H1 (cell line): ENCODE measurements around the gene S100A13. TPM values are rescaled to one million over a fixed set of nuclear protein-coding genes. Genes with fewer than 3 reads are reported as not detected.

Experiments used
- CTCF ChIA-PET: fragments of 300-600 bp; sonication (Branson Sonifier 250); formaldehyde crosslinking; loops from one replicate; lab custom pipeline; 2021; ENCODE audit not compliant: partially characterized antibody; lab: Charles Lee
- POLR2A ChIA-PET: fragments of 300-600 bp; sonication (Branson Sonifier 250); formaldehyde crosslinking; loops from one replicate; lab custom pipeline; 2021; ENCODE audit warnings: inconsistent platforms; ENCODE audit not compliant: partially characterized antibody; lab: Charles Lee
- DNase-seq, 2 experiments: peaks; one replicate each; pipeline versions ENCODE4 v3.0.0 to v3.0.0-alpha.2; 2010 to 2022; ENCODE audit warnings: low spot score in 2 of 2, low read depth in 1 of 2, mixed read lengths in 1 of 2
- FAIRE-seq: peaks from 2 replicates; lab custom pipeline; 2011; peaks lifted over from hg19 to GRCh38; lab: Jason Lieb, UNC
- H2AFZ ChIP-seq: 2 replicates; pipeline ENCODE4 v1.8.1; 2012; ENCODE audit warnings: low read length, inconsistent platforms
- H2AK5ac ChIP-seq: 2 replicates; pipeline ENCODE4 v1.6.1; 2013; ENCODE audit warnings: low read depth, low read length
- H2BK120ac ChIP-seq: replicated peaks from 2 replicates; pipeline ENCODE3; 2013; ENCODE audit warnings: low read depth, low read length, inconsistent platforms
- H2BK12ac ChIP-seq: 2 replicates; pipeline ENCODE4 v1.6.1; 2013; ENCODE audit warnings: low read depth, low read length
- H2BK15ac ChIP-seq: 2 replicates; pipeline ENCODE4 v1.6.1; 2013; ENCODE audit warnings: low read length
- H2BK20ac ChIP-seq: 2 replicates; pipeline ENCODE4 v1.6.1; 2013; ENCODE audit warnings: low read length
- H2BK5ac ChIP-seq: 2 replicates; pipeline ENCODE4 v1.6.1; 2013; ENCODE audit warnings: low read depth, low read length
- H3K14ac ChIP-seq: 2 replicates; pipeline ENCODE4 v1.6.1; 2013; ENCODE audit warnings: inconsistent platforms; ENCODE audit not compliant: insufficient read length
- H3K18ac ChIP-seq: 2 replicates; pipeline ENCODE4 v1.6.1; 2013; ENCODE audit warnings: low read length; ENCODE audit errors: extremely low read depth
- H3K23ac ChIP-seq: 2 replicates; pipeline ENCODE4 v1.6.1; 2013; ENCODE audit warnings: inconsistent platforms; ENCODE audit not compliant: insufficient read length
- H3K23me2 ChIP-seq: 2 replicates; pipeline ENCODE4 v1.6.1; 2013; ENCODE audit warnings: low read depth, low read length
- H3K27ac ChIP-seq: 2 replicates; pipeline ENCODE4 v1.6.1; 2011; ENCODE audit warnings: low read depth, low read length, inconsistent platforms
- H3K27me3 ChIP-seq, 4 experiments: replicated peaks in 1 of 4; 1 replicate in 1 of 4; 2 replicates in 3 of 4; pipeline versions ENCODE4 v1.6.1 to v1.8.1; 2011 to 2013; ENCODE audit warnings: low read length in 3 of 4, mild to moderate bottlenecking in 3 of 4, inconsistent platforms in 2 of 4, mixed read lengths in 2 of 4, moderate library complexity in 1 of 4; ENCODE audit not compliant: control insufficient read depth in 3 of 4, insufficient read depth in 3 of 4; ENCODE audit errors: extremely low read depth in 1 of 4
- H3K36me3 ChIP-seq, 4 experiments: 2 replicates each; pipeline versions ENCODE4 v1.6.1 to v1.8.1; 2011 to 2013; ENCODE audit warnings: mild to moderate bottlenecking in 4 of 4, low read length in 3 of 4, moderate library complexity in 2 of 4, control low read depth in 1 of 4, inconsistent platforms in 1 of 4; ENCODE audit not compliant: insufficient read depth in 4 of 4, control insufficient read depth in 2 of 4
- H3K4ac ChIP-seq: replicated peaks from 2 replicates; pipeline ENCODE3; 2013; ENCODE audit warnings: low read length, low read depth, mixed read lengths, inconsistent platforms; ENCODE audit not compliant: insufficient read length
- H3K4me1 ChIP-seq, 4 experiments: replicated peaks in 1 of 4; 1 replicate in 1 of 4; 2 replicates in 3 of 4; pipeline versions ENCODE4 v1.6.1 to v1.8.1; 2011 to 2013; ENCODE audit warnings: low read length in 3 of 4, inconsistent platforms in 2 of 4, mixed read lengths in 1 of 4; ENCODE audit not compliant: insufficient read depth in 4 of 4, control insufficient read depth in 3 of 4
- H3K4me2 ChIP-seq, 2 experiments: 2 replicates each; pipeline versions ENCODE4 v1.6.1 to v1.8.1; 2011 to 2013; ENCODE audit warnings: low read depth in 2 of 2, low read length in 2 of 2, control low read depth in 1 of 2, inconsistent platforms in 1 of 2, mild to moderate bottlenecking in 1 of 2; ENCODE audit not compliant: insufficient read depth in 1 of 2
- H3K4me3 ChIP-seq, 4 experiments: fragments of 200-600, 300-600 bp in 1 of 4; sonication (generic), shearing (Covaris generic), sonication (Bioruptor Twin) in 1 of 4; 2 replicates each; pipeline versions ENCODE4 v1.5.1 to v1.8.1; 2011 to 2016; ENCODE audit warnings: low read length in 4 of 4, low read depth in 3 of 4, control low read depth in 2 of 4, inconsistent platforms in 2 of 4, mild to moderate bottlenecking in 2 of 4, mixed read lengths in 1 of 4, moderate library complexity in 1 of 4; ENCODE audit not compliant: insufficient read depth in 2 of 4; ENCODE audit errors: extremely low read depth in 1 of 4
- H3K56ac ChIP-seq: replicated peaks from 2 replicates; pipeline ENCODE3; 2013; ENCODE audit warnings: low read depth, mild to moderate bottlenecking, mixed read lengths, low read length, inconsistent platforms; ENCODE audit not compliant: insufficient read length
- H3K79me1 ChIP-seq: 2 replicates; pipeline ENCODE4 v1.6.1; 2013; ENCODE audit warnings: low read depth, low read length, control low read depth
- H3K79me2 ChIP-seq, 2 experiments: 2 replicates each; pipeline versions ENCODE4 v1.6.1 to v1.8.1; 2012 to 2013; ENCODE audit warnings: low read length in 2 of 2, mild to moderate bottlenecking in 2 of 2, inconsistent platforms in 1 of 2; ENCODE audit not compliant: insufficient read depth in 2 of 2, control insufficient read depth in 1 of 2
- H3K9ac ChIP-seq, 4 experiments: replicated peaks in 1 of 4; 1 replicate in 1 of 4; 2 replicates in 3 of 4; pipeline versions ENCODE4 v1.6.1 to v1.8.1; 2011 to 2013; ENCODE audit warnings: low read depth in 3 of 4, low read length in 3 of 4, control low read depth in 2 of 4, mild to moderate bottlenecking in 2 of 4, moderate library complexity in 2 of 4, inconsistent platforms in 1 of 4; ENCODE audit errors: extremely low read depth in 1 of 4
- H3K9me3 ChIP-seq, 2 experiments: 2 replicates each; pipeline versions ENCODE4 v1.6.1 to v1.8.1; 2012 to 2013; ENCODE audit warnings: mild to moderate bottlenecking in 2 of 2, moderate library complexity in 2 of 2, control low read depth in 1 of 2, inconsistent platforms in 1 of 2, low read depth in 1 of 2, low read length in 1 of 2, mixed read lengths in 1 of 2; ENCODE audit not compliant: insufficient read depth in 2 of 2
- H4K20me1 ChIP-seq, 2 experiments: replicated peaks in 1 of 2; 2 replicates each; pipeline versions ENCODE3 to v1.8.1; 2011 to 2013; ENCODE audit warnings: inconsistent platforms in 2 of 2, low read length in 2 of 2, mild to moderate bottlenecking in 1 of 2; ENCODE audit not compliant: insufficient read depth in 2 of 2, control insufficient read depth in 1 of 2
- H4K5ac ChIP-seq: 2 replicates; pipeline ENCODE4 v1.6.1; 2013; ENCODE audit warnings: low read length, low read depth, mixed read lengths, inconsistent platforms; ENCODE audit not compliant: insufficient read length
- H4K8ac ChIP-seq: 2 replicates; pipeline ENCODE4 v1.8.0; 2013; ENCODE audit warnings: mild to moderate bottlenecking, moderate library complexity, low read length, inconsistent platforms; ENCODE audit not compliant: insufficient read depth; ENCODE audit errors: extremely low read depth
- H4K91ac ChIP-seq: replicated peaks from 2 replicates; pipeline ENCODE3; 2013; ENCODE audit warnings: low read length, mixed read lengths, inconsistent platforms; ENCODE audit not compliant: insufficient read length
- BRCA1 ChIP-seq: IDR thresholded peaks from 2 replicates; pipeline ENCODE4 v1.6.1; 2012; ENCODE audit warnings: low read depth, low read length, improper control_type of control experiment
- CTBP2 ChIP-seq: IDR thresholded peaks from 2 replicates; pipeline ENCODE4 v1.7.0; 2011; ENCODE audit warnings: borderline replicate concordance, mild to moderate bottlenecking, moderate library complexity, mixed read lengths, low read length; ENCODE audit not compliant: insufficient read depth, insufficient read length
- WGBS, 2 experiments: shearing (Covaris generic) in 1 of 2; methylation state at CpG; one replicate each; pipeline versions ENCODE4 v1.1.6 to v1.1.7; 2013 to 2015; ENCODE audit warnings: low lambda C conversion rate in 2 of 2, mixed read lengths in 2 of 2, inconsistent platforms in 1 of 2, low coverage in 1 of 2, missing lambda C conversion rate in 1 of 2; ENCODE audit not compliant: insufficient replicate concordance in 2 of 2, insufficient coverage in 1 of 2, insufficient read length in 1 of 2; ENCODE audit errors: extremely low coverage in 1 of 2, missing lambda C conversion rate in 1 of 2; 5-methylcytosine and 5-hydroxymethylcytosine counted together
- polyA plus RNA-seq, 7 experiments: library from polyadenylated mRNA; depleted of rRNA in 3 of 7; stranded (reverse) in 5 of 7; unstranded in 2 of 7; fragments of >200 nt in 5 of 7; fragments of 200-250 nt in 2 of 7; gene quantifications; 1 replicate in 5 of 7; 2 replicates in 1 of 7; 4 replicates in 1 of 7; pipeline versions ENCODE4 v1.2.1 to v1.2.3, GENCODE V29; 2011 to 2013; ENCODE audit warnings: missing spikeins in 2 of 7, mixed read lengths in 2 of 7
- total RNA-seq: library from RNA; stranded (reverse); fragmentation: NEBNext Ultra II Directional; extraction: Animal tissue kit (Norgen Biotek cat#: 25700); gene quantifications from 2 replicates; pipeline ENCODE4 v1.2.1, GENCODE V29; 2021

Gene S100A13
- total and polyA plus RNA-seq, 2 of the 8 experiments (the other 6 are each of a cell fraction or from before 2014, with no cell fraction given) = 63.6 to 127 TPM

GRCh38 chr1:153635872-153636271 is 8.6 kb upstream of the S100A13 start:
- peaks cover 1 to 2% of the 10 kb centered on the region in 2 experiments for H4K20me1 ChIP-seq
- H2BK15ac ChIP-seq = no peak overlapping the region
- H3K56ac ChIP-seq = no peak overlapping the region
- H2BK20ac ChIP-seq = no peak overlapping the region
- WGBS, 2 experiments = 89% methylated on average over 6 of the region's 7 CpGs; no CpG with 5 or more reads in 1 of the 2 experiments
- no peak overlapping the region for H4K8ac ChIP-seq
- no peak overlapping the region for H4K91ac ChIP-seq
- FAIRE-seq (no peak), DNase-seq (no peak)
- peaks cover 0 to 5% (median 4%) of the 10 kb centered on the region in 4 experiments; a peak in 5 of 7 replicates for H3K4me1 ChIP-seq
- no peak overlapping the region for H2BK5ac ChIP-seq
- H3K23me2 ChIP-seq = no peaks in the 10 kb centered on the region; the same call in 1 of the 2 replicates
- no peak overlapping the region for H3K14ac ChIP-seq
- CTCF ChIA-PET = interaction anchor here (0.6 to 2.9 kb wide), 3 partner anchors 13 to 114 kb away, joined by 3 to 13 read pairs (median 7); no protein-coding TSS in a partner anchor
- peaks cover 0 to 43% of the 10 kb centered on the region in 2 experiments; a peak in 3 of 4 replicates for H3K79me2 ChIP-seq
- H2AK5ac ChIP-seq = no peak overlapping the region
- no peak overlapping the region for H2BK12ac ChIP-seq
- H3K9ac ChIP-seq = no peak overlapping the region
- H3K18ac ChIP-seq = no peak overlapping the region
- no peak overlapping the region for H2BK120ac ChIP-seq
- H2AFZ ChIP-seq = no peak overlapping the region
- no peaks in the 10 kb centered on the region for H3K9me3 ChIP-seq
- POLR2A ChIA-PET = interaction anchor here (0.7 to 16.2 kb wide), 9 partner anchors 10 to 487 kb away, joined by 3 to 343 read pairs (median 30); partner anchors contain the start of genes ILF2, S100A14, S100A16 and S100A6
- H3K79me1 ChIP-seq = no peaks in the 10 kb centered on the region
- H3K23ac ChIP-seq = no peak overlapping the region
- H3K4me2 ChIP-seq = peak overlapping the region in 1 of 2 experiments; percentile 33; a peak in 2 of 4 replicates
- no peaks in the 10 kb centered on the region for H3K27me3 ChIP-seq
- H4K5ac ChIP-seq = no peak overlapping the region
- H3K36me3 ChIP-seq = peaks cover 31 to 51% (median 43%) of the 10 kb centered on the region in 4 experiments
- no peak overlapping the region for H3K27ac ChIP-seq
- no peak overlapping the region for H3K4ac ChIP-seq
- peak overlapping the region in 1 of 4 experiments; percentile 97; a peak in 1 of 8 replicates for H3K4me3 ChIP-seq
- no peak for TF ChIP-seq BRCA1
- no peak for TF ChIP-seq CTBP2
